Measurements from ENCODE around the gene DSCAM.

DNA sequence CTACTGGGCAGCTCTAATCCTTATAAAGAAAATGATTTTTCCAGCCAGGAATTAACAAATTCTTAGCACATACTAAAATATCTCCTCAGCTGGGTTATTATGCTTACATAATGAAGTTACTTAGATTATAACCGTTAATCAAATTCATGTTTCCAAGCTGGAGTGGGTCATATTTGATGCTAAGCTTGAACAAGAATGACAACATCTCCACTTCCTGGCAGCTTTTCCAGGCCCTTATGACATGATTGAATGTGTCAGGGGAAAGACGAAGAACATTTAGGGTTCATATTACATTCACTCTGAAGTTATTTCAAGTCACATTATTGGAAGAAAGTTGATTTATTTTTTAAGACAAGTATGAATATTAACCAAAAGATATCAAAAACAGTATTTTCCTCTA is 646.0 kb downstream of the DSCAM start:
- TF ChIP-seq CTCF (IDR thresholded peaks at IDR 0.05 in 4 of 5, conservative IDR thresholded peaks at IDR 0.05 in 1 of 5), result no peak
- TF ChIP-seq POLR2A (IDR thresholded peaks at IDR 0.05), result no peak
